HG02938 (cell line): ENCODE data around the gene GPRC5D.

ENCODE experiments used
- ATAC-seq: cut with Tn5 transposase; IDR thresholded peaks from one replicate; pipeline ENCODE4 v1.9.1; 2021; ENCODE audit warnings: mild to moderate bottlenecking, moderate library complexity; ENCODE audit not compliant: unreplicated experiment

Gene GPRC5D

GRCh38 chr12:12952036-12952435 lies at the start of gene GPRC5D:
TSS of gene GPRC5D (minus strand) at chr12:12952170. CDS start at chr12:12950384, 1,786 bp downstream.
- no peak for ATAC-seq

- no peak for ATAC-seq
Observed at GRCh38 chr12:13001775-13002040, 49.7 kb upstream of the GPRC5D start.

GRCh38 chr12:13000925-13001774 lies 49.2 kb upstream of the GPRC5D start:
- ATAC-seq: peak; percentile 14

GRCh38 chr12:13000616-13000924 lies 48.6 kb upstream of the GPRC5D start:
- peak; percentile 23 for ATAC-seq

GRCh38 chr12:12999959-13000615 lies 48.1 kb upstream of the GPRC5D start, which contains the start of gene HEBP1:
TSS of gene HEBP1 (minus strand) at chr12:13000265. CDS start at chr12:13000114, 151 bp downstream.
- ATAC-seq: peak; percentile 72

GRCh38 chr12:12999271-12999958 lies 47.4 kb upstream of the GPRC5D start:
- no peak for ATAC-seq

GRCh38 chr12:12998248-12998647 lies 46.3 kb upstream of the GPRC5D start:
- no peak for ATAC-seq

GRCh38 chr12:12997734-12998133 lies 45.8 kb upstream of the GPRC5D start:
- ATAC-seq: no peak

GRCh38 chr12:12997156-12997555 lies 45.2 kb upstream of the GPRC5D start:
- no peak for ATAC-seq

GRCh38 chr12:12996209-12996608 lies 44.2 kb upstream of the GPRC5D start:
- no peak for ATAC-seq

GRCh38 chr12:12995088-12995487 lies 43.1 kb upstream of the GPRC5D start:
- no peak for ATAC-seq

GRCh38 chr12:12993367-12993766 lies 41.4 kb upstream of the GPRC5D start:
- no peak for ATAC-seq

GRCh38 chr12:12992418-12993130 lies 40.6 kb upstream of the GPRC5D start:
- no peak for ATAC-seq

GRCh38 chr12:12990700-12991468 lies 38.9 kb upstream of the GPRC5D start:
- no peak for ATAC-seq

- no peak for ATAC-seq
Observed at GRCh38 chr12:12987421-12987820, 35.5 kb upstream of the GPRC5D start.

GRCh38 chr12:12986775-12987331 lies 34.9 kb upstream of the GPRC5D start:
- ATAC-seq: no peak

- no peak for ATAC-seq
Observed at GRCh38 chr12:12985817-12986408, 33.9 kb upstream of the GPRC5D start.

GRCh38 chr12:12984149-12984548 lies 32.2 kb upstream of the GPRC5D start:
- no peak for ATAC-seq

- ATAC-seq: no peak
Observed at GRCh38 chr12:12983420-12984035, 31.6 kb upstream of the GPRC5D start.
